ENCODE data around the gene CBFA2T2. TPM values are rescaled to one million over a fixed set of nuclear protein-coding genes. Genes with fewer than 3 reads are reported as not detected.
"Not testable (repeated sequence)": the region's sequence is repeated elsewhere in the genome, so short reads cannot be mapped to it uniquely, and the experiment has no call there.

CBFA2T2 gene
- total RNA-seq, 1 donor from 2014 or later, result 15.7 TPM

DNA sequence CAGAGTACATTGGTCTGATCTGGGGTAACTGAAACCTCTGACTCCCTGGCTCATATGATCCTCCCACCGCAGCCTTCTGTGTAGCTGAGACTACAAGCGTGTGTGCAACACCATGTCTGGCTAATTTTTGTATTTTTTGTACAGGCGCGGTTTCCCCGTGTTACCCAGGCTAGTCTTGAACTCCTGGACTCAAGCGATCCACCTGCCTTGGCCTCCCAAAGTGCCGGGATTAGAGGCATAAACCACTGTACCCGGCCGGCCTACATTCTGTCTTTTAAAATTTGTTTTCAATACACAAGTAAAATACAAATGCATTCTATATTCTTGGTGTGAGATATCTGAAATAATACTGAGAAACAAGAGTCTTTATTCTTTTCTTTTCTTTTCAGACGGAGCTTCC, 1.7 kb upstream of the CBFA2T2 start:
- H3K27me3 ChIP-seq, result no peaks in the 10 kb centered on the region
- no peaks in the 10 kb centered on the region for H3K36me3 ChIP-seq
- no peak overlapping the region for H3K27ac ChIP-seq
- DNase-seq, result peak; percentile 21
- H3K4me1 ChIP-seq, result peaks cover 18% of the 10 kb centered on the region
- no peak overlapping the region for H3K4me3 ChIP-seq
- H3K9me3 ChIP-seq, result no peaks in the 10 kb centered on the region
- intact Hi-C loops (cut with DNase I), result no loop called here
- ATAC-seq, result no peak
- no peak for TF ChIP-seq CTCF (IDR thresholded peaks at IDR 0.05)

- H3K4me3 ChIP-seq, result peak overlapping the region; percentile 56
- ATAC-seq; H3K27me3 ChIP-seq; H3K36me3 ChIP-seq; H3K9me3 ChIP-seq; intact Hi-C loops (cut with DNase I): not testable (repeated sequence)
- H3K27ac ChIP-seq, result peak overlapping the region; percentile 95
- H3K4me1 ChIP-seq, result peaks cover 18% of the 10 kb centered on the region
- peak; percentile 52 for DNase-seq
These were observed 1.0 kb upstream of the CBFA2T2 start for GRCh38 chr20:33488661-33489494.

DNA sequence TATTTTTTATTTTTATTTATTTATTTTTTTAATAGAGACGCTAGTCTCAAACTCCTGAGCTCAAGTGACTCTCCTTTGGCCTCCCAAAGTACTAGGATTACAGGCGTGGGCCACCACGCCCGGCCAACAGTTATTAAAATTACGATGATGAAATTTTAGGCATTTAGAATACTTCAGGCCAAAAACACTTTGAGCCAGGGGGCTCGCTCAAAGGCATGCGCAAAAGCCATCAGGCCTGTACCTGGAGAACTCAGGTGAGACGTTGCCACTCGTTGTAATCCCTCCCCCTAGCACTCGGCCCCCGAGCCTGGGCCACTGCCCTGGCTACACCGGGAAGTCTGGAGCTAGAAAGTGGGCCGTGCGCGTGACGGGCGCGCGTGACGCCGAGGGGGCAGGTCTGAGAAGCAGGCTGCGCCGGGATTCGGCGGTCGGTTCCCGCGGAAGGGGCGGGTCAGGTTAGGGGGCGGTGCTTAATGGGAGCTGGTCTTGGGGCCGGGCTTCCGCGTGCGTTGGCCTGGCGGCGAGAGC, 337 bp upstream of the CBFA2T2 start:
- Histone ChIP-seq H3K4me3 (peak overlapping the region; percentile 56), H3K4me1 (peaks cover 18% of the 10 kb centered on the region), H3K36me3 (no peaks in the 10 kb centered on the region), H3K27me3 (no peaks in the 10 kb centered on the region), H3K9me3 (no peaks in the 10 kb centered on the region), H3K27ac (peak overlapping the region; percentile 95)
- DNase-seq (peak; percentile 100), ATAC-seq (peak; percentile 98)
- intact Hi-C loops (cut with DNase I), result no loop called here
- no peak for TF ChIP-seq CTCF (IDR thresholded peaks at IDR 0.05)

DNA sequence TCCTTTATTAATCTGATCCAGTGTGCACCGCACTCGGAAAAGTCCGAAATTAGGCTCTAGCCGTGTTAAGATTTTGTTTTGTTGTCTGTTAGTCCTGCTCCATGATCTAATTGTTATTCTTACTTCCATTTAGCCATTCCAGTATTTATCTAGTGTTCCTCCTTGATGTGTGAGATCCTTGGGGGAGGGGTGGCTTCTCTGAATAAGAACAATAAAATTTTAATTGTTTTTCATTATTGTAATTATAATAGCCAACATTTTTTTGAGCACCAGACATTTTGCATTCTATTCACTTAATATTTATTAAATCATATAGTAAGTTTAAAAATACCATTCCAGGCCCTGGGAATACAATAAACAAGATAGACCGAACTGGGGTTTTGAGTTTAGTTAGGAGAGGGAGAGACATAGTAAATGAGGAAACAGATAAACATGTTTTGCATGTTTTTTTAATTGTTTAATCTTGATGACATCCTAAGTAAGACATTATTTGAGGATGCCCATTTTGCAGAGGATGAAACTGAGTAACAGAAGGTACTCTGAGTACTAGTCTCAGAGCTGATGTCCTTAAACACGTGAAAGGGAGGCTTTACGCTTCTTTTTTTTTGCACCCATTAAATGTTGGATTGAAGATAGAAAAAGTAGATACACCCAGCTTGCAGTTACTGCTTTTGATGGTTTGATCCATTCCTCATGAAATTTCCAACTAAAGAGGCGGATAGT, 1.2 kb downstream of the CBFA2T2 start:
- no peak for ATAC-seq
- H3K36me3 ChIP-seq, result no peaks in the 10 kb centered on the region
- H3K27ac ChIP-seq, result peak overlapping the region; percentile 87
- peaks cover 18% of the 10 kb centered on the region for H3K4me1 ChIP-seq
- peak overlapping the region; percentile 94 for H3K4me3 ChIP-seq
- TF ChIP-seq CTCF (IDR thresholded peaks at IDR 0.05), result no peak
- H3K27me3 ChIP-seq, result no peaks in the 10 kb centered on the region
- intact Hi-C loops (cut with DNase I), result no loop called here
- no peaks in the 10 kb centered on the region for H3K9me3 ChIP-seq
- no peak for DNase-seq

- no peaks in the 10 kb centered on the region for H3K27me3 ChIP-seq
- no peak for ATAC-seq
- no peaks in the 10 kb centered on the region for H3K9me3 ChIP-seq
- no peak overlapping the region for H3K27ac ChIP-seq
- TF ChIP-seq CTCF (IDR thresholded peaks at IDR 0.05), result no peak
- H3K36me3 ChIP-seq, result no peaks in the 10 kb centered on the region
- DNase-seq, result peak; percentile 37
- no peak overlapping the region for H3K4me3 ChIP-seq
- intact Hi-C loops (cut with DNase I), result no loop called here
- peaks cover 18% of the 10 kb centered on the region for H3K4me1 ChIP-seq
These were observed 3.3 kb downstream of the CBFA2T2 start for GRCh38 chr20:33493076-33493766.

DNA sequence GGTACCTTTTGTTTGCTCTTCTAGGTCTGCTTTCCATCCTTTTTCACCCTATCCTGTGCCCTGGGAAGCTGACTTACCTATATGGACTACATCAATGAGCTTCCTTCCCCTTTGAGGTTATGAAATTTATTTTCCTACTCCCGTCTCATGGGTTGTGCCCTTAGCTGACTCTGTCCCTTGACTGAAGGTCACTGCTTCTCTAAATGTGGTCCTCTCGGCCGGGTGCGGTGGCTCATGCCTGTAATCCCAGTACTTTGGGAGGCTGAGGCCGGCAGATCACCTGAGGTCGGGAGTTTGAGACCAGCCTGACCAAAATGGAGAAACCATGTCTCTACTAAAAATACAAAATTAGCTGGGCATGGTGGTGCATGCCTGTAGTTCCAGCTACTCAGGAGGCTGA, 6.9 kb downstream of the CBFA2T2 start:
- H3K9me3 ChIP-seq; H3K27ac ChIP-seq; H3K36me3 ChIP-seq; H3K4me3 ChIP-seq; H3K27me3 ChIP-seq; H3K4me1 ChIP-seq; intact Hi-C loops (cut with DNase I); ATAC-seq: not testable (repeated sequence)
- peak; percentile 20 for DNase-seq

Measured in upper lobe of right lung (tissue), 1 donor.